Measurements from ENCODE around the gene FNDC3A.
"Not testable (repeated sequence)": the region's sequence is repeated elsewhere in the genome, so short reads cannot be mapped to it uniquely, and the experiment has no call there.

FNDC3A gene

GRCh38 chr13:48993150-48993549 lies 17.4 kb downstream of the FNDC3A start:
- Histone ChIP-seq H3K9me3 (peaks cover 48% of the 10 kb centered on the region), H3K27me3 (no peaks in the 10 kb centered on the region), H3K27ac (no peak overlapping the region), H3K4me3 (no peak overlapping the region), H3K9ac (no peak overlapping the region), H3K4me1 (no peaks in the 10 kb centered on the region), H3K36me3 (peaks cover 45% of the 10 kb centered on the region; the same call in 1 of the 2 replicates), H4K20me1 (no peaks in the 10 kb centered on the region; the same call in 1 of the 2 replicates), H3K4me2 (no peak overlapping the region)
- TF ChIP-seq Cebpa-rat (IDR thresholded peaks at IDR 0.05), result no peak

GRCh38 chr13:48994706-48995105 lies 19.0 kb downstream of the FNDC3A start:
- H3K4me1 ChIP-seq, result no peaks in the 10 kb centered on the region
- no peak overlapping the region for H3K9ac ChIP-seq
- TF ChIP-seq Cebpa-rat (IDR thresholded peaks at IDR 0.05), result no peak
- no peaks in the 10 kb centered on the region for H3K27me3 ChIP-seq
- H3K4me2 ChIP-seq, result no peak overlapping the region
- no peak overlapping the region for H3K4me3 ChIP-seq
- peaks cover 44% of the 10 kb centered on the region for H3K9me3 ChIP-seq
- peaks cover 47% of the 10 kb centered on the region; the same call in 1 of the 2 replicates for H3K36me3 ChIP-seq
- no peaks in the 10 kb centered on the region; the same call in 1 of the 2 replicates for H4K20me1 ChIP-seq
- H3K27ac ChIP-seq, result no peak overlapping the region

DNA sequence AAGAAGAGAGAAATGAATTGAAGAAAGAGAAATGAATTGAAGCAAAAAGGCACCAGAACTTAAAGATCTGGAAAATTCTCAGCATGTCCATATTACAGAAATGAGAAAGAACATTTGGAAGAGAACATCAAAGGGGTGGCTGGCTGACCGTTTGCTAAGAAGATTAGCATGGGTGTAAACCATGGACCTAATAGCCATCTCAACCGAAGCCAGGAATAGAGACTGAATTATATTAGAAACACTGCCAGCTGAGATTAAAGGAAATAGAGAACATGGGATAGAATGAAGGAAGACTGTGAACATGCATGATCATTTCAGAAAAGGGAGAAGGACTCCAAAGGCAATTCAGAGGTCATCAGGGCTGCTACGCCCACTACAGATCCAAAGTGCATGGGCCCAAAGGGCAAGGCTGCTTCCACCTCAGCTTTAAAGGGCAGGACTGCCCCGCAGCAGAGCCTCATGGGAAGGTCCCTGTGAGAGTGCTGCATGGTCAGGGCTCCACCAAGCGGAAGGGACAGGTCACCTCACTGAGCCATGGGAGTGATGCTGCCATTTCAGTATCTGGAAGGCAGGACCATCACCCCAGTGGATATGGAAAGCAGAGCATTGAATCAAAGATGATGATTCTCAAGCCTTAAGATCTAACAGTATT lies 23.1 kb downstream of the FNDC3A start:
- TF ChIP-seq Cebpa-rat (IDR thresholded peaks at IDR 0.05), result no peak
- Histone ChIP-seq H3K4me3 (no peak overlapping the region), H3K36me3 (peaks cover 52% of the 10 kb centered on the region)

GRCh38 chr13:49000247-49000646 lies 24.5 kb downstream of the FNDC3A start:
- TF ChIP-seq Cebpa-rat (IDR thresholded peaks at IDR 0.05), result no peak
- H3K9me3 ChIP-seq, result peaks cover 51% of the 10 kb centered on the region
- no peak overlapping the region for H3K9ac ChIP-seq
- no peaks in the 10 kb centered on the region for H3K4me1 ChIP-seq
- H3K27me3 ChIP-seq, result no peaks in the 10 kb centered on the region
- H3K4me2 ChIP-seq, result no peak overlapping the region
- H4K20me1 ChIP-seq, result no peaks in the 10 kb centered on the region; the same call in 1 of the 2 replicates
- H3K27ac ChIP-seq, result no peak overlapping the region
- H3K4me3 ChIP-seq, result no peak overlapping the region
- H3K36me3 ChIP-seq, result peaks cover 47% of the 10 kb centered on the region

More for the DNA sequence above, 23.1 kb downstream of the FNDC3A start:
- Histone ChIP-seq H3K27me3 (no peaks in the 10 kb centered on the region), H3K4me1 (no peaks in the 10 kb centered on the region), H3K9ac (no peak overlapping the region), H3K27ac (no peak overlapping the region), H3K9me3 (peaks cover 51% of the 10 kb centered on the region), H4K20me1 (no peaks in the 10 kb centered on the region; the same call in 1 of the 2 replicates), H3K4me2 (no peak overlapping the region)

DNA sequence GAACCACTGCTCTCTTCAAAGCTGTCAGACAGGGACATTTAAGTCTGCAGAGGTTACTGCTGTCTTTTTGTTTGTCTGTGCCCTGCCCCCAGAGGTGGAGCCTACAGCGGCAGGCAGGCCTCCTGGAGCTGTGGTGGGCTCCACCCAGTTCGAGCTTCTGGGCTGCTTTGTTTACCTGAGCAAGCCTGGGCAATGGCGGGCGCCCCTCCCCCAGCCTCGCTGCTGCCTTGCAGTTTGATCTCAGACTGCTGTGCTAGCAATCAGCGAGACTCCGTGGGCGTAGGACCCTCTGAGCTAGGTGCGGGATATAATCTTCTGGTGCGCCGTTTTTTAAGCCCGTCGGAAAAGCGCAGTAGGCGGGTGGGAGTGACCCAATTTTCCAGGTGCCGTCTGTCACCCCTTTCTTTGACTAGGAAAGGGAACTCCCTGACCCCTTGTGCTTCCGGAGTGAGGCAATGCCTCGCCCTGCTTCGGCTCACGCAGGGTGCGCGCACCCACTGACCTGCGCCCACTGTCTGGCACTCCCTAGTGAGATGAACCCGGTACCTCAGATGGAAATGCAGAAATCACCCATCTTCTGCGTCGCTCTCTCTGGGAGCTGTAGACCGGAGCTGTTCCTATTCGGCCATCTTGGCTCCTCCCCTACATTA lies 43.4 kb downstream of the FNDC3A start:
- not testable (repeated sequence) for H3K27me3 ChIP-seq, H3K9ac ChIP-seq, H3K4me2 ChIP-seq, H3K4me3 ChIP-seq, H3K4me1 ChIP-seq, H3K27ac ChIP-seq, H4K20me1 ChIP-seq
- H3K9me3 ChIP-seq, result peaks cover 37% of the 10 kb centered on the region
- H3K36me3 ChIP-seq, result peaks cover 26% of the 10 kb centered on the region

DNA sequence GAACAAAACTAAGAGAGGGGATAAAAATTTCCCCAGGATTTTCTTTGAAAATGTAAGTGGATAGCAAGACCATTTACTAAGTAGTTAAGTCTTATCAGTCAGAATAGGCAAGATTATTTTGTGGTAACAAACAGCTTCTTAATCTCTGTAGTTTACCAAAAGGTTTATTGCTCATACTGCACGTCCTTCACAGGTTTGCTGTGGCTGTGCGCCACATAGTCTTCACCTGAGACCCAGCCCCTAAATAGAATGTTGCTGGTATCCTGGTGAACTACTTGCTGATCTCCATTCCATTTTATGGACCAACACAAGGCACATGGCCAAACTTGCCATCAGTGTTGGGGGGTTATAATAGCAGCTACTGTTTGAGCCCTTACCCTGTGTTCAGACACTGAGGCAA lies 44.6 kb downstream of the FNDC3A start:
- Histone ChIP-seq H3K4me2 (no peak overlapping the region), H3K4me3 (no peak overlapping the region; the same call in 1 of the 2 replicates), H3K9me3 (peaks cover 32% of the 10 kb centered on the region), H3K27me3 (no peaks in the 10 kb centered on the region), H4K20me1 (no peaks in the 10 kb centered on the region), H3K4me1 (no peaks in the 10 kb centered on the region), H3K36me3 (peaks cover 29% of the 10 kb centered on the region), H3K9ac (no peak overlapping the region), H3K27ac (no peak overlapping the region)
- TF ChIP-seq Cebpa-rat (IDR thresholded peaks at IDR 0.05), result no peak

DNA sequence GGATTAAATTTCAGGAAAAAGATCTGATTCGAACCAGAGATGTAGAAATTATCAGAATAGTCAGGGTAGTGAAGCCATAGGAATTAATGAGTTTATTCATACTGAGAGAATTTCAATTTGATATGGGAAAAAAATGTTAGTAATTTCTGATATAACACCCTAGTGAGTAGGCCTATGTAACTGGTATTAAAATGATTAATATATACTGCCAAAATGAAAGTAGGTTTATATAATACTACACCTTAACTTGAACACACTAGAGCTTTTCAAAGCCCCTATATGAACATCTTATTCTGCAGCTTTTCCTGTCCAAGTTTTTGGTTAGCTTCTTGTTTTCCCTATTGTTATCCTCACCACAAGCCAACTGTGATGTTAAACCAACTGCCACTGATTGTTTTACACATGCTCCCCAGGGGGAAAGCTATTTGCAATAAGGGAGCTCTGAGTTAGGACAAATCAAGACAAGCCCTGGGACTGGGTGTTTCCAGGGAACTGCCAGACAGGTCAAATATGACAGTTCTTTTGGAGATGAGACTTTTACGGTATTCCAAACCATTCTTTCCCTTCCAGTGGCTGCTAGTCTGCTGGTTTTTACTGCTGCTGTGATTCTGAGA lies 45.3 kb downstream of the FNDC3A start:
- Histone ChIP-seq H3K27ac (no peak overlapping the region), H3K4me2 (no peak overlapping the region)

GRCh38 chr13:49021953-49022352 lies 46.2 kb downstream of the FNDC3A start:
- peaks cover 31% of the 10 kb centered on the region for H3K9me3 ChIP-seq
- H3K4me1 ChIP-seq, result no peaks in the 10 kb centered on the region
- peaks cover 32% of the 10 kb centered on the region for H3K36me3 ChIP-seq
- no peak for TF ChIP-seq Cebpa-rat (IDR thresholded peaks at IDR 0.05)
- H3K27ac ChIP-seq, result no peak overlapping the region
- H3K27me3 ChIP-seq, result no peaks in the 10 kb centered on the region
- H4K20me1 ChIP-seq, result no peaks in the 10 kb centered on the region
- H3K4me2 ChIP-seq, result no peak overlapping the region
- H3K9ac ChIP-seq, result no peak overlapping the region
- H3K4me3 ChIP-seq, result no peak overlapping the region

More for the DNA sequence above, 45.3 kb downstream of the FNDC3A start:
- H4K20me1 ChIP-seq, result no peaks in the 10 kb centered on the region
- H3K9me3 ChIP-seq, result peaks cover 31% of the 10 kb centered on the region
- H3K27me3 ChIP-seq, result no peaks in the 10 kb centered on the region
- no peak overlapping the region for H3K9ac ChIP-seq
- H3K4me1 ChIP-seq, result no peaks in the 10 kb centered on the region
- H3K36me3 ChIP-seq, result peaks cover 29% of the 10 kb centered on the region
- no peak overlapping the region for H3K4me3 ChIP-seq
- no peak for TF ChIP-seq Cebpa-rat (IDR thresholded peaks at IDR 0.05)

DNA sequence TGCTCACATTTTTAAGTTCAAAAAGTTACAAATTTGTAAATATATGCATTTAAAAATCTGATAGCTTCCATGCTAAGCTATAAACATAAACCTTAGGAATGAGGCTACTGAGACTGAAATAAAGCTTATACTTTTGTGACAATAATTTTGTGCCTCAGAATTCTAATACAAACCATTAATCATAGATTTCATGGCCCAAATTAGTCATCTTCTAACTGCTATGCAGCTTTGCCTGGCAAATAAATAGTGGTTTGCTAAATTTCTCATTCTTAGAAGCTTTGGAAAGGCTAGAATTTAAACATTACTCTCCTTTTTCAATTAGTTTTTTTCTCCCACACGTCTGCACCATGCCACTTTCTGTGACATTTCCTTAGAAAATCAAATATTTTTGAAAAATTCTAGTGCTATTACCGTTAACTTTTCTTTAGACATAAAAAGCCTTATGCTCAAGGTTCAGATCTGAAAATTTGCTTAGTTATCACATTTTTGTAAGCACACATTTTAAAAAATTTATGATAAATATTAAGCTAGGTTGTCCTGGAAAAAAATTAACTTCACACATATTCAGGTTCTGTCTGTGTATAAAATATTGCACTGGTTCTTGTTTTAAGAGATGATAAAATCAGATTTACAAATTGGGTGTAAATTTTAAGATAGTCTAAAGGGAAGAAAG lies 46.9 kb downstream of the FNDC3A start:
- Histone ChIP-seq H3K4me2 (no peak overlapping the region), H3K4me1 (no peaks in the 10 kb centered on the region), H4K20me1 (no peaks in the 10 kb centered on the region), H3K9me3 (peaks cover 31% of the 10 kb centered on the region), H3K36me3 (peaks cover 32% of the 10 kb centered on the region), H3K27me3 (no peaks in the 10 kb centered on the region), H3K9ac (no peak overlapping the region), H3K27ac (no peak overlapping the region), H3K4me3 (no peak overlapping the region)
- no peak for TF ChIP-seq Cebpa-rat (IDR thresholded peaks at IDR 0.05)

- H3K9me3 ChIP-seq, result peaks cover 39% of the 10 kb centered on the region
- no peaks in the 10 kb centered on the region for H3K4me1 ChIP-seq
- no peak overlapping the region for H3K27ac ChIP-seq
- H4K20me1 ChIP-seq, result no peaks in the 10 kb centered on the region
- TF ChIP-seq Cebpa-rat (IDR thresholded peaks at IDR 0.05), result no peak
- H3K4me2 ChIP-seq, result no peak overlapping the region
- H3K4me3 ChIP-seq, result no peak overlapping the region
- no peaks in the 10 kb centered on the region for H3K27me3 ChIP-seq
- peaks cover 40% of the 10 kb centered on the region for H3K36me3 ChIP-seq
- no peak overlapping the region for H3K9ac ChIP-seq
Observed at GRCh38 chr13:49023431-49023830, 47.7 kb downstream of the FNDC3A start.

All from BLaER1 (cell line).